ENCODE measurements around the gene PDGFA. TPM values are rescaled to one million over a fixed set of nuclear protein-coding genes. Genes with fewer than 3 reads are reported as not detected.

The PDGFA gene
- total and polyA plus RNA-seq, 2 experiments from 2014 or later: 4.7 to 8.4 TPM

GRCh38 chr7:514651-515598 lies 4.7 kb downstream of the PDGFA start:
- H3K27ac ChIP-seq: no peak overlapping the region
- H3F3A ChIP-seq (ENCODE audit: insufficient read depth): no peaks in the 10 kb centered on the region
- no peak overlapping the region for H3K4me2 ChIP-seq (ENCODE audit: unreplicated experiment)
- DNase-seq: no peak
- H3K27me3 ChIP-seq (replicated peaks; ENCODE audit: insufficient read depth): no peaks in the 10 kb centered on the region
- no peaks in the 10 kb centered on the region for H3K9me3 ChIP-seq (ENCODE audit: low read depth)
- no peaks in the 10 kb centered on the region for H3K79me2 ChIP-seq (ENCODE audit: insufficient read depth)
- in situ Hi-C loops (cut with MboI): no loop called here
- no peak overlapping the region for H2AFZ ChIP-seq
- H3K36me3 ChIP-seq (ENCODE audit: low read depth): no peaks in the 10 kb centered on the region
- H3K4me1 ChIP-seq (ENCODE audit: insufficient read depth): 0 out of 2 replicates have a peak, but pooled peaks cover 7% of the 10 kb centered on the region
- H3K9ac ChIP-seq: no peak overlapping the region
- WGBS, 2 experiments (ENCODE audit: low coverage in 1 of 2, low lambda C conversion rate in 2 of 2, missing lambda C conversion rate in 2 of 2): 88 to 89% methylated on average over 25 of the region's 25 CpGs
- no peak for TF ChIP-seq EZH2phosphoT487 (IDR thresholded peaks at IDR 0.05; ENCODE audit: insufficient read depth, low read depth)
- TF ChIP-seq EZH2 (IDR thresholded peaks at IDR 0.05; ENCODE audit: insufficient read depth, poor library complexity, severe bottlenecking): no peak
- H3K9me2 ChIP-seq (ENCODE audit: insufficient read depth): no peaks in the 10 kb centered on the region
- H3K4me3 ChIP-seq: no peak overlapping the region
- H4K20me1 ChIP-seq (ENCODE audit: insufficient read depth): no peaks in the 10 kb centered on the region

GRCh38 chr7:514242-514641 lies 5.4 kb downstream of the PDGFA start:
- TF ChIP-seq EZH2phosphoT487 (IDR thresholded peaks at IDR 0.05; ENCODE audit: insufficient read depth, low read depth) (no peak), EZH2 (IDR thresholded peaks at IDR 0.05; ENCODE audit: insufficient read depth, poor library complexity, severe bottlenecking) (no peak)
- Histone ChIP-seq H3K9ac (no peak overlapping the region), H3K9me2 (ENCODE audit: insufficient read depth) (no peaks in the 10 kb centered on the region), H3F3A (ENCODE audit: insufficient read depth) (no peaks in the 10 kb centered on the region), H3K4me1 (ENCODE audit: insufficient read depth) (0 out of 2 replicates have a peak, but pooled peaks cover 7% of the 10 kb centered on the region), H3K36me3 (ENCODE audit: low read depth) (no peaks in the 10 kb centered on the region), H2AFZ (no peak overlapping the region), H3K27me3 (replicated peaks; ENCODE audit: insufficient read depth) (no peaks in the 10 kb centered on the region), H3K27ac (no peak overlapping the region), H3K79me2 (ENCODE audit: insufficient read depth) (no peaks in the 10 kb centered on the region), H4K20me1 (ENCODE audit: insufficient read depth) (no peaks in the 10 kb centered on the region), H3K4me2 (ENCODE audit: unreplicated experiment) (no peak overlapping the region), H3K9me3 (ENCODE audit: low read depth) (no peaks in the 10 kb centered on the region), H3K4me3 (no peak overlapping the region)
- in situ Hi-C loops (cut with MboI): no loop called here
- no peak for DNase-seq
- WGBS, 2 experiments (ENCODE audit: low coverage in 1 of 2, low lambda C conversion rate in 2 of 2, missing lambda C conversion rate in 2 of 2): 94 to 97% methylated on average over 8 to 10 of the region's 10 CpGs

GRCh38 chr7:513521-514166 lies 6.0 kb downstream of the PDGFA start:
- H3K36me3 ChIP-seq (ENCODE audit: low read depth): no peaks in the 10 kb centered on the region
- no peaks in the 10 kb centered on the region for H3K9me3 ChIP-seq (ENCODE audit: low read depth)
- H3K27ac ChIP-seq: no peak overlapping the region
- DNase-seq: peak; percentile 38
- no peaks in the 10 kb centered on the region for H3K79me2 ChIP-seq (ENCODE audit: insufficient read depth)
- H3K9me2 ChIP-seq (ENCODE audit: insufficient read depth): no peaks in the 10 kb centered on the region
- 81 to 83% methylated on average over 20 of the region's 20 CpGs for WGBS, 2 experiments (ENCODE audit: low coverage in 1 of 2, low lambda C conversion rate in 2 of 2, missing lambda C conversion rate in 2 of 2)
- H3F3A ChIP-seq (ENCODE audit: insufficient read depth): no peaks in the 10 kb centered on the region
- 0 out of 2 replicates have a peak, but pooled peaks cover 7% of the 10 kb centered on the region for H3K4me1 ChIP-seq (ENCODE audit: insufficient read depth)
- no peaks in the 10 kb centered on the region for H3K27me3 ChIP-seq (replicated peaks; ENCODE audit: insufficient read depth)
- H3K9ac ChIP-seq: no peak overlapping the region
- in situ Hi-C loops (cut with MboI): no loop called here
- no peak overlapping the region for H2AFZ ChIP-seq
- H3K4me3 ChIP-seq: no peak overlapping the region
- no peak for TF ChIP-seq EZH2phosphoT487 (IDR thresholded peaks at IDR 0.05; ENCODE audit: insufficient read depth, low read depth)
- no peak for TF ChIP-seq EZH2 (IDR thresholded peaks at IDR 0.05; ENCODE audit: insufficient read depth, poor library complexity, severe bottlenecking)
- H3K4me2 ChIP-seq (ENCODE audit: unreplicated experiment): no peak overlapping the region
- no peaks in the 10 kb centered on the region for H4K20me1 ChIP-seq (ENCODE audit: insufficient read depth)

GRCh38 chr7:512541-513311 lies 6.9 kb downstream of the PDGFA start:
- Histone ChIP-seq H3K27ac (no peak overlapping the region), H3K27me3 (replicated peaks; ENCODE audit: insufficient read depth) (no peaks in the 10 kb centered on the region), H3F3A (ENCODE audit: insufficient read depth) (no peaks in the 10 kb centered on the region), H3K36me3 (ENCODE audit: low read depth) (no peaks in the 10 kb centered on the region), H3K4me2 (ENCODE audit: unreplicated experiment) (no peak overlapping the region), H4K20me1 (ENCODE audit: insufficient read depth) (no peaks in the 10 kb centered on the region), H3K9me3 (ENCODE audit: low read depth) (no peaks in the 10 kb centered on the region), H3K4me3 (no peak overlapping the region), H3K9me2 (ENCODE audit: insufficient read depth) (no peaks in the 10 kb centered on the region), H3K4me1 (ENCODE audit: insufficient read depth) (0 out of 2 replicates have a peak, but pooled peaks cover 7% of the 10 kb centered on the region), H3K9ac (no peak overlapping the region), H2AFZ (no peak overlapping the region), H3K79me2 (ENCODE audit: insufficient read depth) (no peaks in the 10 kb centered on the region)
- DNase-seq: no peak
- in situ Hi-C loops (cut with MboI): no loop called here
- TF ChIP-seq EZH2 (IDR thresholded peaks at IDR 0.05; ENCODE audit: insufficient read depth, poor library complexity, severe bottlenecking) (no peak), EZH2phosphoT487 (IDR thresholded peaks at IDR 0.05; ENCODE audit: insufficient read depth, low read depth) (no peak)
- WGBS, 2 experiments (ENCODE audit: low coverage in 1 of 2, low lambda C conversion rate in 2 of 2, missing lambda C conversion rate in 2 of 2): 91 to 94% methylated on average over 24 to 32 of the region's 32 CpGs

Measured in GM23248 (cell line).